Measurements from ENCODE around the gene LRRC25. TPM values are rescaled to one million over a fixed set of nuclear protein-coding genes. Genes with fewer than 3 reads are reported as not detected.
A peak's percentile ranks its signal among the peaks of the same experiment; 100 is the strongest.

Gene LRRC25
- total RNA-seq, 4 donors from 2014 or later, result 1.1 to 7.1 (median 2.2) TPM

DNA sequence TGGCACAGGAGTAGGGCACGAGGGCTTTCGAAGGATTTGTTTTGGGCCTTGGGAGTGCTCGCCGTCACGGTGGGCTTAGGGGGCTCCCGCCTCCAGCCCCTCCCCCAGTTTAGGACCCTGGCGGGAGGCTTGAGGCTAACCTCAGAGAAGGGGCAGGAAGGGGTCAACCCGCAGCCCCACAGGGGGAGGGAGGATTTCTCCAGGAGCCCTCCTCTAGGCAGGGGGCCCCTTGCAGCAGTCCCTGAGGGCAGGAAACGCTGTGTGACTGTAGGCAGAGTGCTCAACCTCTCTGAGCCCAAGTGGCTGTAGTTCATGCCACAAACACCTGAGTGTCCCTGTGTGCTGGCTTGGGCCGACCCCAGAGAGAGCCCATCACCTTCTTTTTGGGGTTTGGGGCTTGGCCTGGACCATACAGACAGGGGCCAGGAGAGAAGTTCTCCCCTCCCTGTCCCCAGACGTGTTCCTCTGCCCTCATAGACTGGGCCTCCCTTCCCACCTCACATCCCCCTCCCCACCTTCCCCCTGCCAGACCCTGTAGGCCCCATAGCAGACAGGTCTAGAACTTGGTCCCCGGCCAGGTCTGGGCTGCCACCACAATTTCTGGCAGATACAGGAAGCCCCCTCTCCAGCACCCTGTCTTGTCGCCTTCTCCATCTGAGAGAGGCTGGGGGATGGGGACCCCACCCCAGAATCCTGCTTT, 32.4 kb upstream of the LRRC25 start:
- no peak overlapping the region for H3K4me3 ChIP-seq (replicated peaks in 1 of 3)
- no peaks in the 10 kb centered on the region for H3K9me3 ChIP-seq
- H3K27me3 ChIP-seq, result no peaks in the 10 kb centered on the region
- no peaks in the 10 kb centered on the region for H3K36me3 ChIP-seq
- H3K27ac ChIP-seq, result peak overlapping the region in 1 of 3 donors; percentile 32
- WGBS, 2 donors, result 72 to 79% methylated on average over 5 to 7 of the region's 13 CpGs
- H3K4me1 ChIP-seq, result peaks cover 16 to 41% of the 10 kb centered on the region in 2 donors
- intact Hi-C loops (cut with DNase I), result no loop called here
- TF ChIP-seq, protein P1, sequence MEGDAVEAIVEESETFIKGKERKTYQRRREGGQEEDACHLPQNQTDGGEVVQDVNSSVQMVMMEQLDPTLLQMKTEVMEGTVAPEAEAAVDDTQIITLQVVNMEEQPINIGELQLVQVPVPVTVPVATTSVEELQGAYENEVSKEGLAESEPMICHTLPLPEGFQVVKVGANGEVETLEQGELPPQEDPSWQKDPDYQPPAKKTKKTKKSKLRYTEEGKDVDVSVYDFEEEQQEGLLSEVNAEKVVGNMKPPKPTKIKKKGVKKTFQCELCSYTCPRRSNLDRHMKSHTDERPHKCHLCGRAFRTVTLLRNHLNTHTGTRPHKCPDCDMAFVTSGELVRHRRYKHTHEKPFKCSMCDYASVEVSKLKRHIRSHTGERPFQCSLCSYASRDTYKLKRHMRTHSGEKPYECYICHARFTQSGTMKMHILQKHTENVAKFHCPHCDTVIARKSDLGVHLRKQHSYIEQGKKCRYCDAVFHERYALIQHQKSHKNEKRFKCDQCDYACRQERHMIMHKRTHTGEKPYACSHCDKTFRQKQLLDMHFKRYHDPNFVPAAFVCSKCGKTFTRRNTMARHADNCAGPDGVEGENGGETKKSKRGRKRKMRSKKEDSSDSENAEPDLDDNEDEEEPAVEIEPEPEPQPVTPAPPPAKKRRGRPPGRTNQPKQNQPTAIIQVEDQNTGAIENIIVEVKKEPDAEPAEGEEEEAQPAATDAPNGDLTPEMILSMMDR (IDR thresholded peaks at IDR 0.05), result no peak
- no peak for TF ChIP-seq POLR2A (IDR thresholded peaks at IDR 0.05)
- no peak for DNase-seq

DNA sequence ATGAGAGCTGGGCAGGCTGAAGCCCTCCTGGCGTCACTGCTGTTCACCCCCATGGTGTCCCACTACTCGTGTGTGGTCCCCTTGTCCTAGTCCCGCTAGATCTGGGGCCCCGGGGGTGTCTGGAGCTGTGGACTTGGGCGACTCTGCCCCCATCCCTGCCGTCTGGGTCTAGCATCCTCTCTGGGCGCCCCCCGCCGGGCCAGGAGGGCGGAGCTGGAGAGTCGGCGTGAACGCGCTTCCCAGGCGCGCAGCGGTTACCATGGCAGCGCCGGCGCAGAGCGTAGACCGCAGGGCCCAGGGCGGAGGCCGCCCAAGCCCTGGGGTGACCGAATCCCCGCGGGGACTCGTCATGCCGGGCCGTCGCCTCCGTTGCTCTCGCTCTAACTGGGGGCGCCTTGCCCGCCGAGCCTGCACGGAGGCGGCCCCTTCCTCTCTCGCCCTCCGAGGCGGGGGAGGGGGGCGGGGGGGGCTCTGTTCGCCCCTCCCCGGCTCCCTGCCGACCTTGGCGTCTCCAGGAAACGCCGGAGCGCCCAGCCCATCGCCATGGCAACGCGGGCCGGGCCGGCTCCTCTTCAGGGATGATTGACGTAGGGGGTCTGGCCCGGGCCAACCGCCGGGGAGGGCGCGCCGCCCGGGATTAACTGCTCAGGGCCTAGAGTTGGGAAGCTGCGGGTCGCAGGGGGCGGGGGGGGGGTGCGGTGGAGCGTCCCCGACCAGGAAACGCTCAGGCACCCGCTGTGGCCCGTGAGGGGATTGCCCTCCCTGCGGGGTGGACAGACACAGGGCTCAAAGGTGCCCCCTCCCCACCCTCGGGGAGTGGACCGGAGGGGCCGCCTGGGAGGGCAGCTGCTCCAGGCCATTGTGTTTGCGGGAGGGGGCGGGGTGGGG, 31.6 kb upstream of the LRRC25 start:
- peak overlapping the region; percentile 5 to 61 (median 32) for H3K27ac ChIP-seq
- TF ChIP-seq, protein P1 (IDR thresholded peaks at IDR 0.05), result no peak
- TF ChIP-seq POLR2A (IDR thresholded peaks at IDR 0.05), result no peak
- no peaks in the 10 kb centered on the region for H3K36me3 ChIP-seq
- intact Hi-C loops (cut with DNase I), result no loop called here
- WGBS, 2 donors, result 0 to 19% methylated on average over 7 to 10 of the region's 77 CpGs
- H3K4me3 ChIP-seq (replicated peaks in 1 of 3), result peak overlapping the region in 1 of 3 donors; percentile 20
- H3K4me1 ChIP-seq, result peaks cover 15 to 38% of the 10 kb centered on the region in 2 donors
- no peaks in the 10 kb centered on the region for H3K27me3 ChIP-seq
- H3K9me3 ChIP-seq, result no peaks in the 10 kb centered on the region
- peak; percentile 64 to 71 for DNase-seq

DNA sequence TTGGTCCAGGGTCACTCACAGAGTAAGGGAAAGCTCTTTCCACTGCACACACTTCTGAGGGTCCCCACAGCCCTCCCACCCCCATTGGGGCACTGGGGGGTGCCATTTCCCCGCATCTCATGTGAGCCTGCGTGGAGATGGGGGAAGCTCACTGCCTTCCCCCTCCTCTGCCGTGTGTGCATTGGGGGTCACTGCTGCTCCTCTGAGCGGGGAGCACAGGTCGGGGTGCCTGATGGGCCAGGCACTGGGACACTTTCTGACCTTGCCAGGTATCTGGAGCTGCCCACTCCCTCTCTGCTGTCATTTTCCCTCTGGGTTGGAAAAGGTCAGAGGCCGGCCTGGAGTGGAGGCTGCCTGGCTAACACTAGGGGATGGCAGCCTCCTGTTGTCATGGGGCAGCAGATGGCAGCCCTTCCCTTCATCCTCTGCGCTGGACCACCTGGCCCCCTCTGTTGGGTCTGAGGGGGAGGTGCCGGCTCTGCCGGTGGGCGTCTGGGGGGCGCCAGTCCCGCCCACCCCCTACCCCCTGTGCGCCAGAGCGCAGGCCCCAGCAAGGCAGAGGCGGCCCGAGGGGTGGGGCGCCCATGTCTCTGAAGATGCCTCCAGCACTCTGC, 30.9 kb upstream of the LRRC25 start:
- no peak overlapping the region for H3K4me3 ChIP-seq (replicated peaks in 1 of 3)
- H3K36me3 ChIP-seq, result no peaks in the 10 kb centered on the region
- no peaks in the 10 kb centered on the region for H3K9me3 ChIP-seq
- no peaks in the 10 kb centered on the region for H3K27me3 ChIP-seq
- intact Hi-C loops (cut with DNase I), result no loop called here
- TF ChIP-seq, protein P1 (IDR thresholded peaks at IDR 0.05), result no peak
- TF ChIP-seq POLR2A (IDR thresholded peaks at IDR 0.05), result no peak
- DNase-seq, result no peak
- H3K4me1 ChIP-seq, result peaks cover 13 to 41% of the 10 kb centered on the region in 2 donors
- H3K27ac ChIP-seq, result no peak overlapping the region
- WGBS, 2 donors, result 74 to 92% methylated on average over 4 to 6 of the region's 17 CpGs

DNA sequence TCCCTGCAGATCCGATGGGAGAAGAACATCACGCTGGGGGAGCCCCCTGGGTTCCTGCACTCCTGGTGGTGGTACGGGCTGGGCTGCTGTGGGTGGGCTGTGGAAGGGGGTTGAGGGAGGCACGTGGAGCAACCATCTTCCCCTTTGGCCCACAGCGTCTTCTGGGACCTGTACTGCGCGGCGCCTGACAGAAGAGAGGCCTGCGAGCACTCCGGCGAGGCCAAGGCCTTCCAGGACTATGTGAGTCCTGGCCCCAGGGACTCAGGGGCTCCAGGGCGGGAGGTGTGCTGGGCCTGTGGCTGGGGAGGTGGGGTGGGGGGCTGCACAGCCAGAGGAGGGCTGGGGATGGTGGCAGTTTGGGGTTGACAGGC, 30.3 kb upstream of the LRRC25 start:
- 92 to 95% methylated on average over 3 to 12 of the region's 12 CpGs for WGBS, 2 donors
- H3K36me3 ChIP-seq, result no peaks in the 10 kb centered on the region
- TF ChIP-seq, protein P1 (IDR thresholded peaks at IDR 0.05), result no peak
- TF ChIP-seq POLR2A (IDR thresholded peaks at IDR 0.05), result no peak
- H3K4me1 ChIP-seq, result peaks cover 13 to 38% of the 10 kb centered on the region in 2 donors
- H3K4me3 ChIP-seq (replicated peaks in 1 of 3), result no peak overlapping the region
- intact Hi-C loops (cut with DNase I), result no loop called here
- DNase-seq, result no peak
- H3K27ac ChIP-seq, result no peak overlapping the region
- no peaks in the 10 kb centered on the region for H3K27me3 ChIP-seq
- no peaks in the 10 kb centered on the region for H3K9me3 ChIP-seq
